GM12878 (cell line): Measurements from ENCODE around the gene PGAP3. TPM values are rescaled to one million over a fixed set of nuclear protein-coding genes. Genes with fewer than 3 reads are reported as not detected.

ENCODE experiments used
- BCL3 ChIP-seq: IDR thresholded peaks from 2 replicates; pipeline ENCODE4 v1.6.1; 2011; ENCODE audit warnings: borderline replicate concordance, low read depth, mild to moderate bottlenecking, moderate library complexity, low read length; ENCODE audit not compliant: insufficient read depth, poor library complexity, severe bottlenecking
- CEBPZ ChIP-seq: fragments of 150-350 bp; IDR thresholded peaks from 2 replicates; pipeline ENCODE4 v1.6.1; 2016; ENCODE audit warnings: low read depth, low read length
- ELK1 ChIP-seq: IDR thresholded peaks from 2 replicates; pipeline ENCODE4 v1.6.1; 2012; ENCODE audit warnings: low read depth, low read length, improper control_type of control experiment
- MEF2A ChIP-seq: IDR thresholded peaks from 2 replicates; pipeline ENCODE4 v1.6.1; 2011; ENCODE audit warnings: low read depth, mild to moderate bottlenecking, low read length, moderate library complexity; ENCODE audit not compliant: insufficient read depth
- MYC ChIP-seq: IDR thresholded peaks from 2 replicates; pipeline ENCODE4 v1.6.1; 2011; ENCODE audit warnings: mild to moderate bottlenecking, low read length, moderate library complexity, inconsistent platforms; ENCODE audit not compliant: insufficient read depth, insufficient replicate concordance, insufficient read length, severe bottlenecking
- NFYB ChIP-seq: IDR thresholded peaks from 2 replicates; pipeline ENCODE4 v1.6.1; 2011; ENCODE audit warnings: low read depth, mild to moderate bottlenecking, low read length, improper control_type of control experiment, moderate library complexity; ENCODE audit not compliant: insufficient read depth
- PAX8 ChIP-seq: fragments of 450-650 bp; IDR thresholded peaks from 2 replicates; pipeline ENCODE4 v1.6.1; 2017; ENCODE audit warnings: mild to moderate bottlenecking, moderate library complexity
- PBX3 ChIP-seq: IDR thresholded peaks from 2 replicates; pipeline ENCODE4 v1.6.1; 2011; ENCODE audit warnings: mild to moderate bottlenecking, low read depth, low read length, moderate library complexity; ENCODE audit not compliant: insufficient replicate concordance
- PML ChIP-seq: IDR thresholded peaks from 2 replicates; pipeline ENCODE4 v1.6.1; 2012; ENCODE audit warnings: low read length, inconsistent platforms
- RAD51 ChIP-seq: fragments of 450-650 bp; IDR thresholded peaks from 2 replicates; pipeline ENCODE4 v1.6.1; 2016; ENCODE audit warnings: moderate library complexity, mild to moderate bottlenecking, inconsistent platforms
- RELA ChIP-seq: fragments of 450-650 bp; IDR thresholded peaks from 2 replicates; pipeline ENCODE4 v1.8.0; 2014; ENCODE audit warnings: borderline replicate concordance; ENCODE audit not compliant: partially characterized antibody
- SUZ12 ChIP-seq: fragments of 200-600 bp; sonication (generic); IDR thresholded peaks from one replicate; pipeline ENCODE4 v1.6.1; 2018; ENCODE audit warnings: antibody characterized with exemption, mild to moderate bottlenecking; ENCODE audit not compliant: unreplicated experiment
- ZBTB33 ChIP-seq: fragments of 450-650 bp; IDR thresholded peaks from 2 replicates; pipeline ENCODE4 v1.6.1; 2017; ENCODE audit warnings: mild to moderate bottlenecking
- ZBTB40 ChIP-seq: fragments of 450-650 bp; IDR thresholded peaks from 2 replicates; pipeline ENCODE4 v1.6.1; 2016; ENCODE audit warnings: mild to moderate bottlenecking, moderate library complexity, borderline replicate concordance
- polyA plus RNA-seq, 11 experiments: library from polyadenylated mRNA; depleted of rRNA in 4 of 11; unstranded in 6 of 11; stranded (reverse) in 5 of 11; fragments of >200 nt; fragmentation: Nextera tagmentation in 4 of 11; fragmentation: Illumina TruSeq in 1 of 11; extraction: Ambion mirVana in 4 of 11; extraction: Trizol in 1 of 11; gene quantifications; 1 replicate in 1 of 11; 2 replicates in 10 of 11; pipeline versions ENCODE4 v1.2.1 to v1.2.3, GENCODE V29; 2011 to 2016; ENCODE audit warnings: inconsistent platforms in 2 of 11, missing spikeins in 2 of 11, low read depth in 1 of 11
- total RNA-seq, 4 experiments: library from RNA; depleted of rRNA in 3 of 4; stranded (reverse); fragments of >200 nt in 3 of 4; fragmentation: Illumina TruSeq in 1 of 4; extraction: Trizol in 1 of 4; gene quantifications; 2 replicates each; pipeline versions ENCODE4 v1.2.1 to v1.2.3, GENCODE V29; 2013 to 2021

Gene PGAP3
- total and polyA plus RNA-seq, 10 of the 15 experiments (the other 5 are each of a cell fraction or from before 2014, with no cell fraction given) = 0.21 to 10.0 (median 5.3) TPM

- TF ChIP-seq CEBPZ (no peak), ZBTB33 (no peak), MYC (no peak), ELK1 (peak; percentile 72), SUZ12 (no peak), RELA (peak; percentile 77), PAX8 (no peak), PBX3 (no peak), ZBTB40 (peak; percentile 97), RAD51 (no peak), PML (no peak), NFYB (no peak), BCL3 (peak; percentile 10), MEF2A (no peak)
These were observed 50.7 kb downstream of the PGAP3 start, which contains the start of gene STARD3 (continued) for GRCh38 chr17:39636927-39637736.
